Thoracic aorta (tissue), 2 donors: Measurements from ENCODE around the gene INTS2. TPM values are rescaled to one million over a fixed set of nuclear protein-coding genes. Genes with fewer than 3 reads are reported as not detected.
"Not testable (repeated sequence)": the region's sequence is repeated elsewhere in the genome, so short reads cannot be mapped to it uniquely, and the experiment has no call there.

Experiments
- ATAC-seq: fragments of 150-250 bp; one replicate; pipeline ENCODE4 v1.8.0; 2017; ENCODE audit warnings: low read depth; ENCODE audit not compliant: insufficient number of reproducible peaks, low FRiP score
- DNase-seq: peaks from one replicate; pipeline ENCODE4 v3.0.0-alpha.2; 2020; ENCODE audit warnings: low spot score
- H3K27ac ChIP-seq, 2 donors: fragments of 200-600 bp; sonication (generic); 1 replicate in 1 of 2; 2 replicates in 1 of 2; pipeline ENCODE4 v1.5.1; 2016; ENCODE audit warnings: mild to moderate bottlenecking in 2 of 2, moderate library complexity in 2 of 2
- H3K27me3 ChIP-seq: fragments of 200-600 bp; sonication (generic); replicated peaks from 2 replicates; pipeline ENCODE4 v1.6.0; 2016; ENCODE audit warnings: mild to moderate bottlenecking; ENCODE audit not compliant: insufficient read depth
- H3K36me3 ChIP-seq: fragments of 200-600 bp; sonication (generic); one replicate; pipeline ENCODE4 v1.5.1; 2016
- H3K4me1 ChIP-seq, 2 donors: fragments of 200-600 bp; sonication (generic); 1 replicate in 1 of 2; 2 replicates in 1 of 2; pipeline versions ENCODE4 v1.5.1 to v1.6.0; 2016; ENCODE audit warnings: low read depth in 2 of 2, mild to moderate bottlenecking in 1 of 2; ENCODE audit not compliant: control insufficient read depth in 1 of 2
- H3K4me3 ChIP-seq: fragments of 200-600 bp; sonication (generic); 2 replicates; pipeline ENCODE4 v1.5.1; 2016; ENCODE audit warnings: mild to moderate bottlenecking
- H3K9me3 ChIP-seq: fragments of 200-600 bp; sonication (generic); 2 replicates; pipeline ENCODE4 v1.5.1; 2016
- CTCF ChIP-seq: fragments of 200-600 bp; sonication (generic); IDR thresholded peaks from one replicate; pipeline ENCODE4 v1.5.1; 2019; ENCODE audit warnings: antibody characterized with exemption
- total RNA-seq, 2 donors: library from RNA; depleted of rRNA; stranded (reverse); fragments of >200 nt; gene quantifications; one replicate each; pipeline versions ENCODE4 v1.1.0 to v1.2.3, GENCODE V29; 2016

INTS2 gene
- total RNA-seq, 2 donors from 2014 or later = 13.8 to 19.8 TPM

GRCh38 chr17:61895391-61895790 lies 32.4 kb downstream of the INTS2 start:
- DNase-seq = no peak

GRCh38 chr17:61894310-61894709 lies 33.5 kb downstream of the INTS2 start:
- H3K4me3 ChIP-seq, H3K9me3 ChIP-seq, H3K4me1 ChIP-seq, H3K27ac ChIP-seq, H3K27me3 ChIP-seq, DNase-seq, ATAC-seq: not testable (repeated sequence)
- H3K36me3 ChIP-seq = peaks cover 21% of the 10 kb centered on the region

More at GRCh38 chr17:61895391-61895790, 32.4 kb downstream of the INTS2 start:
- peaks cover 21% of the 10 kb centered on the region for H3K36me3 ChIP-seq
- TF ChIP-seq CTCF = no peak
- H3K27ac ChIP-seq = no peak overlapping the region
- no peaks in the 10 kb centered on the region for H3K27me3 ChIP-seq
- H3K4me1 ChIP-seq = no peaks in the 10 kb centered on the region
- no peak overlapping the region for H3K4me3 ChIP-seq
- no peak for ATAC-seq
- H3K9me3 ChIP-seq = no peaks in the 10 kb centered on the region

GRCh38 chr17:61887733-61888132 lies 40.0 kb downstream of the INTS2 start:
- not testable (repeated sequence) for DNase-seq, H3K27me3 ChIP-seq, H3K4me1 ChIP-seq, H3K9me3 ChIP-seq, H3K27ac ChIP-seq, ATAC-seq, H3K4me3 ChIP-seq
- H3K36me3 ChIP-seq = peaks cover 13% of the 10 kb centered on the region

GRCh38 chr17:61885865-61886264 lies 41.9 kb downstream of the INTS2 start:
- peaks cover 13% of the 10 kb centered on the region for H3K36me3 ChIP-seq
- not testable (repeated sequence) for H3K27ac ChIP-seq, H3K9me3 ChIP-seq, H3K27me3 ChIP-seq, DNase-seq, ATAC-seq, H3K4me1 ChIP-seq, H3K4me3 ChIP-seq

GRCh38 chr17:61884864-61885263 lies 42.9 kb downstream of the INTS2 start:
- no peak for TF ChIP-seq CTCF
- no peak overlapping the region for H3K4me3 ChIP-seq
- no peaks in the 10 kb centered on the region for H3K4me1 ChIP-seq
- DNase-seq (no peak), ATAC-seq (no peak)
- no peak overlapping the region for H3K27ac ChIP-seq
- H3K36me3 ChIP-seq = peaks cover 13% of the 10 kb centered on the region
- H3K9me3 ChIP-seq = no peaks in the 10 kb centered on the region
- H3K27me3 ChIP-seq = no peaks in the 10 kb centered on the region

GRCh38 chr17:61880589-61881102 lies 47.1 kb downstream of the INTS2 start:
- H3K36me3 ChIP-seq = peaks cover 10% of the 10 kb centered on the region
- H3K27me3 ChIP-seq = no peaks in the 10 kb centered on the region
- no peaks in the 10 kb centered on the region for H3K9me3 ChIP-seq
- ATAC-seq (no peak), DNase-seq (no peak)
- TF ChIP-seq CTCF = no peak
- no peak overlapping the region for H3K4me3 ChIP-seq
- H3K4me1 ChIP-seq = no peaks in the 10 kb centered on the region
- H3K27ac ChIP-seq = no peak overlapping the region
